WTC11 (cell line): ENCODE results near the gene SYNGR2. TPM values are rescaled to one million over a fixed set of nuclear protein-coding genes. Genes with fewer than 3 reads are reported as not detected.

Source experiments
- ATAC-seq: fragments of 200-7000 bp; cut with Tn5 transposase; 2 replicates; pipeline ENCODE4 v1.10.0; 2021; ENCODE audit warnings: mild to moderate bottlenecking, moderate library complexity
- CTCF ChIA-PET: fragments of 300-600 bp; sonication (Branson Sonifier 250); formaldehyde crosslinking; loops from one replicate; lab custom pipeline; 2021; ENCODE audit warnings: antibody characterized with exemption; lab: Charles Lee
- POLR2A ChIA-PET: fragments of 350-600 bp; sonication (Branson Sonifier 250); formaldehyde crosslinking; loops from one replicate; lab custom pipeline; 2021; ENCODE audit warnings: antibody characterized with exemption; lab: Charles Lee
- DNase-seq: peaks from one replicate; pipeline ENCODE4 v3.0.0; 2021; ENCODE audit warnings: low spot score
- H3K27ac Mint-ChIP-seq: 2 replicates; pipeline ENCODE4 v1.8.0; 2021; ENCODE audit warnings: mixed read lengths
- H3K27me3 Mint-ChIP-seq: 2 replicates; pipeline ENCODE4 v1.8.0; 2021; ENCODE audit warnings: low read depth, mild to moderate bottlenecking, moderate library complexity, mixed read lengths
- H3K36me3 Mint-ChIP-seq: 2 replicates; pipeline ENCODE4 v1.8.0; 2021; ENCODE audit warnings: mixed read lengths
- H3K4me1 Mint-ChIP-seq: 2 replicates; pipeline ENCODE4 v1.8.0; 2022; ENCODE audit warnings: mixed read lengths
- H3K4me3 Mint-ChIP-seq: 2 replicates; pipeline ENCODE4 v1.8.0; 2021; ENCODE audit warnings: mild to moderate bottlenecking, moderate library complexity, mixed read lengths
- H3K9me3 Mint-ChIP-seq: 2 replicates; pipeline ENCODE4 v1.8.0; 2021; ENCODE audit warnings: mixed read lengths
- AR ChIP-seq: fragments of 250-450 bp; sonication (Bioruptor Pico); IDR thresholded peaks from 2 replicates; pipeline ENCODE4 v1.9.0; 2021; ENCODE audit warnings: mild to moderate bottlenecking
- ATF6 ChIP-seq: sonication (generic); formaldehyde crosslinking; IDR thresholded peaks from 2 replicates; pipeline ENCODE4 v1.8.1; 2023; ENCODE audit warnings: mild to moderate bottlenecking, missing genetic modification reagents
- E2F5 ChIP-seq: sonication (generic); formaldehyde crosslinking; IDR thresholded peaks from 2 replicates; pipeline ENCODE4 v1.8.1; 2022; ENCODE audit warnings: mild to moderate bottlenecking, moderate library complexity, missing genetic modification reagents
- FOXJ3 ChIP-seq: sonication (generic); formaldehyde crosslinking; IDR thresholded peaks from 2 replicates; pipeline ENCODE4 v1.9.0; 2021; ENCODE audit warnings: missing genetic modification reagents, mild to moderate bottlenecking, borderline replicate concordance
- FOXP4 ChIP-seq: sonication (generic); formaldehyde crosslinking; IDR thresholded peaks from 2 replicates; pipeline ENCODE4 v1.8.0; 2022; ENCODE audit warnings: mild to moderate bottlenecking, missing genetic modification reagents
- MLX ChIP-seq: sonication (generic); formaldehyde crosslinking; IDR thresholded peaks from 2 replicates; pipeline ENCODE4 v1.8.1; 2023; ENCODE audit warnings: mild to moderate bottlenecking, missing genetic modification reagents, moderate library complexity
- NR2C2 ChIP-seq: sonication (generic); formaldehyde crosslinking; IDR thresholded peaks from 2 replicates; pipeline ENCODE4 v1.8.0; 2022; ENCODE audit warnings: mild to moderate bottlenecking, missing genetic modification reagents
- NR3C1 ChIP-seq: sonication (generic); formaldehyde crosslinking; conservative IDR thresholded peaks from 2 replicates; pipeline ENCODE4 v1.8.1; 2023; ENCODE audit warnings: low read depth, mild to moderate bottlenecking, missing genetic modification reagents
- PRRX2 ChIP-seq: fragments of 250-450 bp; sonication (Bioruptor Pico); IDR thresholded peaks from 2 replicates; pipeline ENCODE4 v1.8.0; 2021; ENCODE audit warnings: mild to moderate bottlenecking
- TEAD1 ChIP-seq: sonication (generic); formaldehyde crosslinking; IDR thresholded peaks from 2 replicates; pipeline ENCODE4 v1.8.0; 2022; ENCODE audit warnings: mild to moderate bottlenecking, missing genetic modification reagents
- ZNF138 ChIP-seq: sonication (generic); formaldehyde crosslinking; conservative IDR thresholded peaks from 2 replicates; pipeline ENCODE4 v1.8.1; 2022; ENCODE audit warnings: mild to moderate bottlenecking, moderate library complexity, missing genetic modification reagents
- ZNF425 ChIP-seq: fragments of 250-450 bp; sonication (Bioruptor Pico); conservative IDR thresholded peaks from 2 replicates; pipeline ENCODE4 v1.9.0; 2021; ENCODE audit warnings: mild to moderate bottlenecking
- ZNF532 ChIP-seq: fragments of 250-450 bp; sonication (Bioruptor Pico); IDR thresholded peaks from 2 replicates; pipeline ENCODE4 v1.9.0; 2021; ENCODE audit warnings: mild to moderate bottlenecking, borderline replicate concordance
- total RNA-seq: library from RNA; stranded (reverse); gene quantifications from 3 replicates; pipeline ENCODE4 v1.2.3, GENCODE V29; 2021

Gene SYNGR2
- total RNA-seq, 1 experiment from 2014 or later: 47.7 TPM

GRCh38 chr17:78163881-78164747 lies 4.3 kb upstream of the SYNGR2 start (continued):
- TF ChIP-seq FOXP4 (CRISPR knock-in tag) (no peak), AR (CRISPR knock-in tag) (no peak), NR2C2 (CRISPR knock-in tag) (no peak)

GRCh38 chr17:78164748-78165607 lies 3.4 kb upstream of the SYNGR2 start:
- Mint-ChIP-seq H3K4me1 (peaks cover 14% of the 10 kb centered on the region), H3K9me3 (no peaks in the 10 kb centered on the region), H3K4me3 (no peak overlapping the region), H3K27me3 (no peaks in the 10 kb centered on the region), H3K36me3 (no peaks in the 10 kb centered on the region), H3K27ac (no peak overlapping the region)
- ChIA-PET CTCF (interaction anchor here (1.0 kb wide), 1 partner anchor 22 kb away, joined by 3 read pairs; the partner anchor contains the start of genes AFMID and TK1), POLR2A (no interaction called here)
- ATAC-seq (no peak), DNase-seq (no peak)
- TF ChIP-seq NR3C1 (CRISPR knock-in tag) (no peak), E2F5 (CRISPR knock-in tag) (no peak), TEAD1 (CRISPR knock-in tag) (no peak), MLX (no peak), FOXJ3 (CRISPR knock-in tag) (no peak), AR (CRISPR knock-in tag) (no peak), PRRX2 (CRISPR knock-in tag) (no peak), ZNF425 (CRISPR knock-in tag) (no peak), ZNF138 (CRISPR knock-in tag) (no peak), ZNF532 (CRISPR knock-in tag) (no peak), ATF6 (CRISPR knock-in tag) (no peak)
